SU-DHL-6 (cell line): ENCODE measurements around the gene KLF2.

ENCODE experiments used
- H2AFZ ChIP-seq: fragments of 200-600 bp; sonication (generic); 2 replicates; pipeline ENCODE4 v1.6.1; 2014; ENCODE audit warnings: low read depth, mild to moderate bottlenecking, moderate library complexity, mixed read lengths, antibody characterized with exemption, low read length; ENCODE audit not compliant: severe bottlenecking
- H3F3A ChIP-seq: fragments of 200-600 bp; shearing (Covaris generic); 2 replicates; pipeline ENCODE4 v1.6.0; 2016; ENCODE audit warnings: antibody characterized with exemption, mild to moderate bottlenecking; ENCODE audit not compliant: insufficient read depth
- H3K27ac ChIP-seq: fragments of 200-600 bp; sonication (generic); 2 replicates; pipeline ENCODE4 v1.5.1; 2016; ENCODE audit warnings: low read depth, mild to moderate bottlenecking, low read length, moderate library complexity, mixed read lengths
- H3K27me3 ChIP-seq: fragments of 200-600 bp; sonication (generic), shearing (Covaris generic); 2 replicates; pipeline ENCODE4 v1.6.0; 2014; ENCODE audit warnings: mild to moderate bottlenecking, low read length
- H3K36me3 ChIP-seq: fragments of 200-600 bp; sonication (generic); 2 replicates; pipeline ENCODE4 v1.6.1; 2014; ENCODE audit warnings: mild to moderate bottlenecking, low read length, mixed read lengths
- H3K4me2 ChIP-seq: fragments of 300-600, 200-600 bp; shearing (Covaris generic), sonication (generic); 2 replicates; pipeline ENCODE4 v1.6.0; 2014; ENCODE audit warnings: low read length, low read depth, mild to moderate bottlenecking; ENCODE audit not compliant: poor library complexity, severe bottlenecking
- H3K4me3 ChIP-seq: fragments of 200-600 bp; sonication (generic); 2 replicates; pipeline ENCODE4 v1.5.1; 2014; ENCODE audit warnings: antibody characterized with exemption, low read length, mild to moderate bottlenecking, mixed read lengths; ENCODE audit not compliant: insufficient read depth, poor library complexity, severe bottlenecking
- H3K79me2 ChIP-seq: fragments of 200-600 bp; sonication (generic); 2 replicates; pipeline ENCODE4 v1.6.1; 2014; ENCODE audit warnings: mild to moderate bottlenecking, low read length, moderate library complexity; ENCODE audit not compliant: insufficient read depth
- H3K9ac ChIP-seq: fragments of 200-600 bp; sonication (generic); 2 replicates; pipeline ENCODE4 v1.7.0; 2014; ENCODE audit warnings: mild to moderate bottlenecking, low read length
- H3K9me2 ChIP-seq: fragments of 200-600 bp; sonication (generic); replicated peaks from 2 replicates; pipeline ENCODE4 v1.6.1; 2014; ENCODE audit warnings: low read length; ENCODE audit not compliant: insufficient read depth
- H3K9me3 ChIP-seq: fragments of 200-600 bp; sonication (generic); 2 replicates; pipeline ENCODE4 v1.6.1; 2014; ENCODE audit warnings: low read length, mixed read lengths; ENCODE audit not compliant: insufficient read depth
- H4K20me1 ChIP-seq: fragments of 200-600 bp; sonication (generic); 2 replicates; pipeline ENCODE4 v1.6.1; 2014; ENCODE audit warnings: low read depth, mild to moderate bottlenecking, antibody characterized with exemption, low read length, moderate library complexity, mixed read lengths
- CTCF ChIP-seq: fragments of 200-600 bp; sonication (generic); IDR thresholded peaks from one replicate; pipeline ENCODE4 v1.5.1; 2017; ENCODE audit warnings: antibody characterized with exemption, mild to moderate bottlenecking, low read length, moderate library complexity; ENCODE audit not compliant: insufficient read depth, poor library complexity, severe bottlenecking
- EZH2phosphoT487 ChIP-seq: fragments of 200-600 bp; sonication (generic), shearing (Covaris generic); conservative IDR thresholded peaks from 2 replicates; pipeline ENCODE4 v1.6.1; 2018; ENCODE audit warnings: mild to moderate bottlenecking, antibody characterized with exemption, low read length, moderate library complexity, mixed read lengths

KLF2 gene

GRCh38 chr19:16297575-16298178 lies 26.9 kb upstream of the KLF2 start:
- Histone ChIP-seq H4K20me1 (no peaks in the 10 kb centered on the region), H3K9me3 (no peaks in the 10 kb centered on the region), H3K4me2 (no peak overlapping the region), H3K9me2 (no peaks in the 10 kb centered on the region), H3K79me2 (no peaks in the 10 kb centered on the region), H3K36me3 (no peaks in the 10 kb centered on the region), H3K27ac (no peak overlapping the region), H2AFZ (no peak overlapping the region), H3K27me3 (no peaks in the 10 kb centered on the region), H3K9ac (no peak overlapping the region), H3K4me3 (no peak overlapping the region), H3F3A (no peaks in the 10 kb centered on the region)
- TF ChIP-seq EZH2phosphoT487 (no peak), CTCF (no peak)

- Histone ChIP-seq H3K27me3 (no peaks in the 10 kb centered on the region), H3K9me2 (no peaks in the 10 kb centered on the region), H3K9ac (no peak overlapping the region), H3K4me3 (no peak overlapping the region), H3K27ac (no peak overlapping the region), H3K79me2 (no peaks in the 10 kb centered on the region), H3K9me3 (no peaks in the 10 kb centered on the region), H4K20me1 (no peaks in the 10 kb centered on the region), H3K36me3 (no peaks in the 10 kb centered on the region), H3K4me2 (no peak overlapping the region), H3F3A (no peaks in the 10 kb centered on the region), H2AFZ (no peak overlapping the region)
- TF ChIP-seq EZH2phosphoT487 (no peak), CTCF (no peak)
Measured at GRCh38 chr19:16298334-16298733, 26.3 kb upstream of the KLF2 start.

- Histone ChIP-seq H3K27me3 (no peaks in the 10 kb centered on the region), H3K9me2 (no peaks in the 10 kb centered on the region), H3K79me2 (no peaks in the 10 kb centered on the region), H3K4me3 (no peak overlapping the region), H3F3A (no peaks in the 10 kb centered on the region), H3K4me2 (no peak overlapping the region), H2AFZ (no peak overlapping the region), H3K27ac (peak overlapping the region; percentile 6; the same call in 1 of the 2 replicates), H3K9ac (no peak overlapping the region), H3K36me3 (no peaks in the 10 kb centered on the region), H3K9me3 (no peaks in the 10 kb centered on the region), H4K20me1 (no peaks in the 10 kb centered on the region)
- TF ChIP-seq EZH2phosphoT487 (no peak), CTCF (no peak)
Measured at GRCh38 chr19:16301999-16302694, 22.5 kb upstream of the KLF2 start.
